Measurements from ENCODE around the gene DEFB132. TPM values are rescaled to one million over a fixed set of nuclear protein-coding genes. Genes with fewer than 3 reads are reported as not detected.

DEFB132 gene
- total and polyA plus RNA-seq, 9 of the 15 experiments (the other 6 are each of a cell fraction or from before 2014, with no cell fraction given), result not detected

- TF ChIP-seq PRDM10 (IDR thresholded peaks at IDR 0.05; ENCODE audit: partially characterized antibody) (no peak), SMC3 (conservative IDR thresholded peaks at IDR 0.05; ENCODE audit: insufficient read depth, low read depth, low read length) (0 out of 2 replicates have a peak, but pooled peaks have one; percentile 16), REST (IDR thresholded peaks at IDR 0.05; ENCODE audit: borderline replicate concordance) (peak; percentile 58; the same call in 1 of the 2 replicates), REST (CRISPR knock-in tag; IDR thresholded peaks at IDR 0.05; ENCODE audit: low read depth) (no peak), ATF3 (IDR thresholded peaks at IDR 0.05) (no peak), ATF3 (CRISPR knock-in tag; conservative IDR thresholded peaks at IDR 0.05) (no peak), RCOR1 (IDR thresholded peaks at IDR 0.05; ENCODE audit: borderline replicate concordance in 1 of 2, low read depth in 2 of 2, low read length in 2 of 2) (0 out of 4 replicates have a peak, but pooled peaks of 1 of the 2 experiments have one; percentile 15)
Measured at GRCh38 chr20:219290-220115, 38.0 kb upstream of the DEFB132 start (continued).
